Activated B cell treated with CpG ODN at 0.5 μM for 24 hours (primary cell): ENCODE data around the gene LASP1. TPM values are rescaled to one million over a fixed set of nuclear protein-coding genes. Genes with fewer than 3 reads are reported as not detected.

ENCODE experiments used
- ATAC-seq: fragments of 200-7000 bp; cut with Tn5 transposase; one replicate; pipeline ENCODE4 v1.10.0; 2021; ENCODE audit warnings: low read depth, mild to moderate bottlenecking, moderate library complexity
- CTCF ChIA-PET: fragments of 350-600 bp; sonication (Branson Sonifier 250); formaldehyde crosslinking; loops from one replicate; lab custom pipeline; 2021; ENCODE audit warnings: antibody characterized with exemption; lab: Charles Lee
- POLR2A ChIA-PET: fragments of 350-600 bp; sonication (Branson Sonifier 250); formaldehyde crosslinking; loops from one replicate; lab custom pipeline; 2021; ENCODE audit warnings: antibody characterized with exemption; lab: Charles Lee
- DNase-seq: peaks from one replicate; pipeline ENCODE4 v3.0.0; 2022
- H3K27ac Mint-ChIP-seq: one replicate; pipeline ENCODE4 v1.8.0; 2020; ENCODE audit warnings: mixed read lengths
- H3K27me3 Mint-ChIP-seq: one replicate; pipeline ENCODE4 v1.8.0; 2021; ENCODE audit warnings: mixed read lengths
- H3K36me3 Mint-ChIP-seq: one replicate; pipeline ENCODE4 v1.8.0; 2021; ENCODE audit warnings: low read depth, mixed read lengths
- H3K4me1 Mint-ChIP-seq: one replicate; pipeline ENCODE4 v1.8.0; 2021; ENCODE audit warnings: mixed read lengths
- H3K4me3 Mint-ChIP-seq: one replicate; pipeline ENCODE4 v1.8.0; 2020; ENCODE audit warnings: mild to moderate bottlenecking, mixed read lengths
- H3K9me3 Mint-ChIP-seq: one replicate; pipeline ENCODE4 v1.8.0; 2020; ENCODE audit warnings: mixed read lengths
- CTCF ChIP-seq: fragments of 200-600 bp; IDR thresholded peaks from one replicate; pipeline ENCODE4 v1.8.0; 2022; ENCODE audit warnings: antibody characterized with exemption, mild to moderate bottlenecking
- intact Hi-C: fragments of 100-400 bp; cut with micrococcal nuclease; formaldehyde crosslinking; loops from one replicate; pipeline ENCODE4 v1.15.1; 2024
- total RNA-seq: library from RNA; stranded (reverse); gene quantifications from 2 replicates; pipeline ENCODE4 v1.2.3, GENCODE V29; 2022

The LASP1 gene
- total RNA-seq, 1 donor from 2014 or later = 127 TPM

- DNase-seq (no peak), ATAC-seq (no peak)
- intact Hi-C loops = no loop called here
- CTCF ChIA-PET = interaction anchor here (1.2 to 1.8 kb wide), 2 partner anchors 35 to 76 kb away, joined by 4 to 7 read pairs; no protein-coding TSS in a partner anchor
- H3K9me3 Mint-ChIP-seq = no peaks in the 10 kb centered on the region
- TF ChIP-seq CTCF = no peak
- H3K4me3 Mint-ChIP-seq = no peak overlapping the region
- POLR2A ChIA-PET = interaction anchor here (0.8 to 3.2 kb wide), 5 partner anchors 8 to 293 kb away, joined by 3 to 15 read pairs (median 5); partner anchors contain the start of genes FBXO47, LASP1 and RPL19
- no peaks in the 10 kb centered on the region for H3K27me3 Mint-ChIP-seq
- H3K36me3 Mint-ChIP-seq = peaks cover 52% of the 10 kb centered on the region
- peak overlapping the region; percentile 74 for H3K27ac Mint-ChIP-seq
- peaks cover 42% of the 10 kb centered on the region for H3K4me1 Mint-ChIP-seq
These were observed 36.8 kb downstream of the LASP1 start for GRCh38 chr17:38906460-38907228.

GRCh38 chr17:38907930-38908675, 38.2 kb downstream of the LASP1 start:
- ChIA-PET CTCF (interaction anchor here (1.8 kb wide), 1 partner anchor 75 kb away, joined by 7 read pairs; no protein-coding TSS in a partner anchor), POLR2A (interaction anchor here (0.9 to 3.2 kb wide), 3 partner anchors 9 to 59 kb away, joined by 3 to 15 read pairs (median 5); partner anchors contain the start of genes FBXO47 and LASP1)
- no peak for DNase-seq
- H3K4me1 Mint-ChIP-seq = peaks cover 39% of the 10 kb centered on the region
- no peak for TF ChIP-seq CTCF
- intact Hi-C loops = loop anchor here (2.0 kb wide), 1 partner anchor 17 kb away; the partner anchor contains the start of gene LASP1NB
- no peaks in the 10 kb centered on the region for H3K27me3 Mint-ChIP-seq
- no peak for ATAC-seq
- peaks cover 52% of the 10 kb centered on the region for H3K36me3 Mint-ChIP-seq
- no peaks in the 10 kb centered on the region for H3K9me3 Mint-ChIP-seq
- peak overlapping the region; percentile 74 for H3K27ac Mint-ChIP-seq
- peak overlapping the region; percentile 35 for H3K4me3 Mint-ChIP-seq

GRCh38 chr17:38908676-38909181, 38.9 kb downstream of the LASP1 start:
- Mint-ChIP-seq H3K36me3 (peaks cover 50% of the 10 kb centered on the region), H3K9me3 (no peaks in the 10 kb centered on the region), H3K4me3 (peak overlapping the region; percentile 35), H3K27ac (peak overlapping the region; percentile 63), H3K4me1 (peaks cover 37% of the 10 kb centered on the region), H3K27me3 (no peaks in the 10 kb centered on the region)
- DNase-seq = no peak
- TF ChIP-seq CTCF = no peak
- intact Hi-C loops = loop anchor here (2.0 kb wide), 1 partner anchor 16 kb away; the partner anchor contains the start of gene LASP1NB
- ChIA-PET POLR2A (interaction anchor here (0.6 to 3.2 kb wide), 6 partner anchors 10 to 1300 kb away, joined by 4 to 15 read pairs (median 6); partner anchors contain the start of genes LASP1 and SYNRG), CTCF (no interaction called here)
- ATAC-seq = peak; percentile 45

GRCh38 chr17:38910325-38910724, 40.5 kb downstream of the LASP1 start:
- no peaks in the 10 kb centered on the region for H3K27me3 Mint-ChIP-seq
- H3K27ac Mint-ChIP-seq = peak overlapping the region; percentile 30
- DNase-seq (no peak), ATAC-seq (no peak)
- CTCF ChIA-PET = no interaction called here
- H3K4me3 Mint-ChIP-seq = no peak overlapping the region
- TF ChIP-seq CTCF = no peak
- POLR2A ChIA-PET = interaction anchor here (0.6 kb wide), 2 partner anchors 11 to 15 kb away, joined by 3 to 8 read pairs; partner anchors contain the start of gene LASP1NB
- peaks cover 32% of the 10 kb centered on the region for H3K4me1 Mint-ChIP-seq
- peaks cover 53% of the 10 kb centered on the region for H3K36me3 Mint-ChIP-seq
- H3K9me3 Mint-ChIP-seq = no peaks in the 10 kb centered on the region
- intact Hi-C loops = no loop called here
